ENCODE measurements around the gene SKP1. TPM values are rescaled to one million over a fixed set of nuclear protein-coding genes. Genes with fewer than 3 reads are reported as not detected.
A peak's percentile ranks its signal among the peaks of the same experiment; 100 is the strongest.

The SKP1 gene
- total RNA-seq, 1 donor from 2014 or later, result 758 TPM

DNA sequence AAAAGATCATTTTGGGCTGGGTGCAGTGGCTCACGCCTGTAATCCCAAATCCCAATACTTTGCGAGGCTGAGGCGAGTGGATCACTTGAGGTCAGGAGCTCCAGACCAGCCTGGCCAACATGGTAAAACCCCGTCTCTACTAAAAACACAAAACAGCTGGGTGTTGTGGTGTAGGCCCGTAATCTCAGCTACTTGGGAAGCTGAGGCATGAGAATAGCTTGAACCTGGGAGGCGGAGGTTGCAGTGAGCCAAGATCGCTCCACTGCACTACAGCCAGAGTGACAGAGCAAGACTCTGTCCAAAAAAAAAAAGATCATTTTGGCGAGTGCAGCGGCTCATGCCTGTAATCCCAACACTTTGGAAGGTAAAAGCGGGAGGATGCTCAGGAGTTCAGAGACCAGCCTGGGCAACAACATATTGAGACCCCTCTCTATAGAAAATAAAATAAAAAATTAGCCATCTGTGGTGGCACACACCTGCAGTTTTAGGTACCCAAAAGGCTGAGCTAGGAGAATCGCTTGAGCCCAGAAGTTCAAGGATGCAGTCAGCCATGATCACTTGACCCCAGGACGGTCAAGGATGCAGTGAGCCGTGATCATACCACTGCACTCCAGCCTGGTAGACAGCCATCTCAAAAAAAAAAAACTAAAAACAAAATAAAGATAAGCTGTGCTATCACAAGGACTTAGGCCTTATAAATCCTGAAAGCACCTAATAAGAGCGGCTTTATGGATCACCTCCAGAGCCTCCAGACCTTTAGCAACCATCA lies 32.9 kb upstream of the SKP1 start:
- Histone ChIP-seq H4K20me1 (ENCODE audit: low read depth) (peaks cover 98% of the 10 kb centered on the region), H2AFZ (replicated peaks) (no peak overlapping the region), H3K4me1 (no peaks in the 10 kb centered on the region), H3K4me2 (no peak overlapping the region), H3K79me2 (ENCODE audit: low read depth) (peaks cover 100% of the 10 kb centered on the region), H3K27ac (no peak overlapping the region), H3K9ac (no peak overlapping the region), H3K4me3 (no peak overlapping the region), H3K27me3 (no peaks in the 10 kb centered on the region), H3F3A (ENCODE audit: low read depth) (no peaks in the 10 kb centered on the region), H3K36me3 (peaks cover 9% of the 10 kb centered on the region), H3K9me3 (ENCODE audit: low read depth) (no peaks in the 10 kb centered on the region)
- H3K4me1 Mint-ChIP-seq, result peaks cover 2% of the 10 kb centered on the region
- no peak overlapping the region for H3K4me3 Mint-ChIP-seq
- H3K36me3 Mint-ChIP-seq, result peaks cover 37% of the 10 kb centered on the region
- TF ChIP-seq, protein P1, sequence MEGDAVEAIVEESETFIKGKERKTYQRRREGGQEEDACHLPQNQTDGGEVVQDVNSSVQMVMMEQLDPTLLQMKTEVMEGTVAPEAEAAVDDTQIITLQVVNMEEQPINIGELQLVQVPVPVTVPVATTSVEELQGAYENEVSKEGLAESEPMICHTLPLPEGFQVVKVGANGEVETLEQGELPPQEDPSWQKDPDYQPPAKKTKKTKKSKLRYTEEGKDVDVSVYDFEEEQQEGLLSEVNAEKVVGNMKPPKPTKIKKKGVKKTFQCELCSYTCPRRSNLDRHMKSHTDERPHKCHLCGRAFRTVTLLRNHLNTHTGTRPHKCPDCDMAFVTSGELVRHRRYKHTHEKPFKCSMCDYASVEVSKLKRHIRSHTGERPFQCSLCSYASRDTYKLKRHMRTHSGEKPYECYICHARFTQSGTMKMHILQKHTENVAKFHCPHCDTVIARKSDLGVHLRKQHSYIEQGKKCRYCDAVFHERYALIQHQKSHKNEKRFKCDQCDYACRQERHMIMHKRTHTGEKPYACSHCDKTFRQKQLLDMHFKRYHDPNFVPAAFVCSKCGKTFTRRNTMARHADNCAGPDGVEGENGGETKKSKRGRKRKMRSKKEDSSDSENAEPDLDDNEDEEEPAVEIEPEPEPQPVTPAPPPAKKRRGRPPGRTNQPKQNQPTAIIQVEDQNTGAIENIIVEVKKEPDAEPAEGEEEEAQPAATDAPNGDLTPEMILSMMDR (IDR thresholded peaks at IDR 0.05), result no peak
- TF ChIP-seq EZH2phosphoT487 (IDR thresholded peaks at IDR 0.05), result no peak
- no peak for TF ChIP-seq EZH2 (IDR thresholded peaks at IDR 0.05)
- DNase-seq (ENCODE audit: low spot score), result no peak
- no peak overlapping the region for H3K27ac Mint-ChIP-seq
- H3K27me3 Mint-ChIP-seq (ENCODE audit: insufficient read depth, low read depth), result peaks cover 4% of the 10 kb centered on the region
- peaks cover 29% of the 10 kb centered on the region for H3K9me3 Mint-ChIP-seq

DNA sequence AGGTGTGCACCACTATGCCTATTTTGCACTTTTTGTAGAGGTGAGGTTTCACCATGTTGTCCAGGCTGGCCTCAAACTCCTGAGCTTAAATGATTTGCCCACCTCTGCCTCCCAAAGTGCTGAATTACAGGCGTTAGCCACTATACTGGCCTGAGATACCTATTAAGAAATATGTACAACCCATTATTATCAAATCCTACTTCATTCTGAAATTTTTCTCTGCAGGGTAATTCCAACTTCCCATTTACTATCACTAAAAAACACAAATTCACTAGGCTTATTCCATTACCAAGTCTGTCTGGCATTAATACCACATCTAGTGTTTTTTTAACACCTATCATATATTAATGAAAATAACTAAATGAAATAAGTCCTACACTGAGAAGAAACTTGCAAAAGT lies 30.9 kb upstream of the SKP1 start:
- Histone ChIP-seq H3F3A (ENCODE audit: low read depth) (no peaks in the 10 kb centered on the region), H4K20me1 (ENCODE audit: low read depth) (peaks cover 98% of the 10 kb centered on the region), H3K4me3 (no peak overlapping the region), H3K9ac (no peak overlapping the region), H3K27ac (no peak overlapping the region), H3K36me3 (peaks cover 12% of the 10 kb centered on the region), H3K4me2 (no peak overlapping the region), H3K27me3 (no peaks in the 10 kb centered on the region), H3K4me1 (no peaks in the 10 kb centered on the region), H3K9me3 (ENCODE audit: low read depth) (no peaks in the 10 kb centered on the region), H3K79me2 (ENCODE audit: low read depth) (peaks cover 100% of the 10 kb centered on the region), H2AFZ (replicated peaks) (no peak overlapping the region)
- peaks cover 2% of the 10 kb centered on the region for H3K4me1 Mint-ChIP-seq
- H3K4me3 Mint-ChIP-seq, result no peak overlapping the region
- no peak for DNase-seq (ENCODE audit: low spot score)
- no peaks in the 10 kb centered on the region for H3K27me3 Mint-ChIP-seq (ENCODE audit: insufficient read depth, low read depth)
- no peak for TF ChIP-seq EZH2 (IDR thresholded peaks at IDR 0.05)
- TF ChIP-seq, protein P1 (IDR thresholded peaks at IDR 0.05), result no peak
- TF ChIP-seq EZH2phosphoT487 (IDR thresholded peaks at IDR 0.05), result no peak
- peaks cover 10% of the 10 kb centered on the region for H3K9me3 Mint-ChIP-seq
- no peak overlapping the region for H3K27ac Mint-ChIP-seq
- peaks cover 31% of the 10 kb centered on the region for H3K36me3 Mint-ChIP-seq

DNA sequence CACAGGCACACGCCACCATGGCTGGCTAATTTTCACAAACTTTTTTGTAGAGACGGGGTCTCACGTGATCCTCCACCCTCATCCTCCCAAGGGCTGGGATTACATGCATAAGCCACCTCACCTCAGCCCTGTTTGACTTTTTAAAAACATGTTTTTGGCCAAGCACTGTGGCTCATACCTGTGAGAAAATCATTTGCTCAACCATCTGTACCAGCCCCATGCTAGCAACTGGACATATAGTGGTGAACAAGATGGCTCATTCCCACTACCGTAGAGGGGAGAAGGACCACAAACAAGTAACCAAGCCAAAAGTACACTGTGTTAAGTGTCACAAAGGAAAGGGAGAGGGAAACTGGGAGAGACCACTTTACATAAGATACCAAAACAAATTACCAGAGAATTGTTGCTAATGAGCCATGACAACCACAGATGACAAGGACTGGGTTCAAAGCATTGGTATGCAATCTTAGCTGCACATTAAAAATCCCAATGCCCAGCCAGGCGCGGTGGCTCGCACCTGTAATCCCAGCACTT lies 29.9 kb upstream of the SKP1 start:
- Histone ChIP-seq H3K9me3 (ENCODE audit: low read depth) (no peaks in the 10 kb centered on the region), H3F3A (ENCODE audit: low read depth) (no peaks in the 10 kb centered on the region), H3K4me3 (no peak overlapping the region), H3K27me3 (no peaks in the 10 kb centered on the region), H2AFZ (replicated peaks) (no peak overlapping the region), H3K9ac (no peak overlapping the region), H4K20me1 (ENCODE audit: low read depth) (peaks cover 98% of the 10 kb centered on the region), H3K79me2 (ENCODE audit: low read depth) (peaks cover 100% of the 10 kb centered on the region), H3K4me1 (no peaks in the 10 kb centered on the region), H3K27ac (no peak overlapping the region), H3K4me2 (no peak overlapping the region), H3K36me3 (peaks cover 20% of the 10 kb centered on the region)
- Mint-ChIP-seq H3K27me3 (ENCODE audit: insufficient read depth, low read depth) (no peaks in the 10 kb centered on the region), H3K4me1 (peaks cover 2% of the 10 kb centered on the region), H3K9me3 (peaks cover 3% of the 10 kb centered on the region), H3K27ac (peak overlapping the region; percentile 12), H3K36me3 (peaks cover 32% of the 10 kb centered on the region), H3K4me3 (no peak overlapping the region)
- no peak for TF ChIP-seq EZH2phosphoT487 (IDR thresholded peaks at IDR 0.05)
- no peak for TF ChIP-seq EZH2 (IDR thresholded peaks at IDR 0.05)
- TF ChIP-seq, protein P1 (IDR thresholded peaks at IDR 0.05), result no peak
- DNase-seq (ENCODE audit: low spot score), result no peak

Measured in neural progenitor cell (in vitro differentiated cells).